GM23338 (cell line): ENCODE measurements around the gene NUP50. TPM values are rescaled to one million over a fixed set of nuclear protein-coding genes. Genes with fewer than 3 reads are reported as not detected.

Experiments
- ATAC-seq: fragments of 200-7000 bp; cut with Tn5 transposase; 3 replicates; pipeline ENCODE4 v1.9.1; 2020
- DNase-seq: peaks from one replicate; pipeline ENCODE4 v3.0.0-alpha.2; 2015; ENCODE audit warnings: low spot score
- H2AFZ ChIP-seq: fragments of 200-600 bp; sonication (generic); 2 replicates; pipeline ENCODE4 v1.8.0; 2016; ENCODE audit warnings: antibody characterized with exemption, mild to moderate bottlenecking, moderate library complexity
- H3F3A ChIP-seq: fragments of 200-600 bp; sonication (generic); replicated peaks from 2 replicates; pipeline ENCODE4 v1.8.0; 2017; ENCODE audit warnings: antibody characterized with exemption, mixed run types, low read depth
- H3K27ac ChIP-seq: fragments of 200-600 bp; sonication (generic); 2 replicates; pipeline ENCODE4 v1.6.1; 2016; ENCODE audit warnings: low read depth
- H3K27me3 ChIP-seq: fragments of 200-600 bp; sonication (generic); 2 replicates; pipeline ENCODE4 v1.8.0; 2016; ENCODE audit warnings: mild to moderate bottlenecking, mixed run types, moderate library complexity; ENCODE audit not compliant: insufficient read depth
- H3K36me3 ChIP-seq: fragments of 200-600 bp; sonication (generic); 2 replicates; pipeline ENCODE4 v1.8.0; 2016; ENCODE audit warnings: mild to moderate bottlenecking; ENCODE audit not compliant: insufficient read depth
- H3K4me1 ChIP-seq: fragments of 200-600 bp; sonication (generic); 2 replicates; pipeline ENCODE4 v1.8.0; 2016; ENCODE audit warnings: mild to moderate bottlenecking, moderate library complexity; ENCODE audit not compliant: insufficient read depth
- H3K4me2 ChIP-seq: fragments of 200-600 bp; sonication (generic); 2 replicates; pipeline ENCODE4 v1.7.1; 2017; ENCODE audit warnings: mixed run types
- H3K4me3 ChIP-seq: fragments of 200-600 bp; sonication (generic); 2 replicates; pipeline ENCODE4 v1.6.1; 2016; ENCODE audit warnings: mixed run types
- H3K79me2 ChIP-seq: fragments of 200-600 bp; sonication (generic); replicated peaks from 2 replicates; pipeline ENCODE4 v1.8.0; 2017; ENCODE audit warnings: mild to moderate bottlenecking; ENCODE audit not compliant: insufficient read depth
- H3K9me2 ChIP-seq: fragments of 200-600 bp; sonication (generic); 2 replicates; pipeline ENCODE4 v1.8.0; 2017; ENCODE audit not compliant: insufficient read depth
- H4K20me1 ChIP-seq: fragments of 200-600 bp; sonication (generic); replicated peaks from 2 replicates; pipeline ENCODE4 v1.8.0; 2017; ENCODE audit warnings: mild to moderate bottlenecking; ENCODE audit not compliant: insufficient read depth
- H3K27ac Mint-ChIP-seq: 2 replicates; pipeline ENCODE4 v1.8.0; 2020; ENCODE audit warnings: inconsistent platforms, mild to moderate bottlenecking, moderate library complexity, mixed read lengths
- H3K27me3 Mint-ChIP-seq: 3 replicates; pipeline ENCODE4 v1.8.0; 2022; ENCODE audit warnings: low read depth, mild to moderate bottlenecking, moderate library complexity, mixed read lengths, inconsistent platforms; ENCODE audit not compliant: insufficient read depth, poor library complexity
- H3K36me3 Mint-ChIP-seq: 3 replicates; pipeline ENCODE4 v1.8.0; 2021; ENCODE audit warnings: low read depth, mild to moderate bottlenecking, inconsistent platforms, moderate library complexity, mixed read lengths
- H3K4me1 Mint-ChIP-seq: 3 replicates; pipeline ENCODE4 v1.8.0; 2020; ENCODE audit warnings: mild to moderate bottlenecking, inconsistent platforms, mixed read lengths
- H3K4me3 Mint-ChIP-seq: 3 replicates; pipeline ENCODE4 v1.8.0; 2021; ENCODE audit warnings: moderate library complexity, mild to moderate bottlenecking, inconsistent platforms, mixed read lengths
- H3K9me3 Mint-ChIP-seq: 3 replicates; pipeline ENCODE4 v1.8.0; 2020; ENCODE audit warnings: moderate library complexity, mild to moderate bottlenecking, inconsistent platforms, mixed read lengths
- CREB1 ChIP-seq: fragments of 250-450 bp; sonication (Bioruptor Pico); IDR thresholded peaks from 2 replicates; pipeline ENCODE4 v1.5.0; 2020; ENCODE audit warnings: low read depth, mild to moderate bottlenecking, moderate library complexity
- EZH2 ChIP-seq: fragments of 200-600 bp; sonication (generic); IDR thresholded peaks from one replicate; pipeline ENCODE4 v1.8.0; 2017; ENCODE audit warnings: antibody characterized with exemption, mild to moderate bottlenecking, low read depth; ENCODE audit not compliant: unreplicated experiment
- EZH2phosphoT487 ChIP-seq: fragments of 200-600 bp; sonication (generic); IDR thresholded peaks from one replicate; pipeline ENCODE4 v1.8.1; 2018; ENCODE audit warnings: antibody characterized with exemption; ENCODE audit not compliant: unreplicated experiment
- JUNB ChIP-seq: IDR thresholded peaks from one replicate; pipeline ENCODE4 v1.6.1; 2016; ENCODE audit warnings: antibody characterized with exemption; ENCODE audit not compliant: unreplicated experiment
- NANOG ChIP-seq: IDR thresholded peaks from 2 replicates; pipeline ENCODE4 v1.6.1; 2016; ENCODE audit warnings: antibody characterized with exemption, borderline replicate concordance
- POLR2AphosphoS5 ChIP-seq: IDR thresholded peaks from 2 replicates; pipeline ENCODE4 v1.6.1; 2016; ENCODE audit warnings: antibody characterized with exemption, low read depth
- REST ChIP-seq: IDR thresholded peaks from one replicate; pipeline ENCODE4 v1.6.1; 2018; ENCODE audit warnings: antibody characterized with exemption; ENCODE audit not compliant: unreplicated experiment
- STAT1 ChIP-seq: IDR thresholded peaks from one replicate; pipeline ENCODE4 v1.6.1; 2016; ENCODE audit warnings: antibody characterized with exemption; ENCODE audit not compliant: unreplicated experiment
- ZNF114 ChIP-seq: fragments of 250-450 bp; sonication (Bioruptor Pico); IDR thresholded peaks from 2 replicates; pipeline ENCODE4 v1.5.0; 2020; ENCODE audit warnings: mild to moderate bottlenecking, moderate library complexity
- ZNF331 ChIP-seq: fragments of 250-450 bp; sonication (Bioruptor Pico); IDR thresholded peaks from 2 replicates; pipeline ENCODE4 v1.5.0; 2020; ENCODE audit warnings: low read depth, mild to moderate bottlenecking, moderate library complexity
- ZNF462 ChIP-seq: fragments of 250-450 bp; sonication (Bioruptor Pico); IDR thresholded peaks from 2 replicates; pipeline ENCODE4 v1.5.0; 2020; ENCODE audit warnings: mild to moderate bottlenecking, moderate library complexity
- polyA plus RNA-seq: library from polyadenylated mRNA; unstranded; fragments of >200 nt; fragmentation: Nextera tagmentation; extraction: Ambion mirVana; gene quantifications from 2 replicates; pipeline ENCODE4 v1.2.1, GENCODE V29; 2016
- total RNA-seq: library from RNA; depleted of rRNA; stranded (reverse); fragments of >200 nt; shearing (Covaris generic); gene quantifications from 2 replicates; pipeline ENCODE4 v1.2.3, GENCODE V29; 2014
- TF ChIP-seq, protein P1 (sequence below), 2 experiments: fragments of 200-600 bp in 1 of 2; sonication (generic) in 1 of 2; conservative IDR thresholded peaks; 2 replicates each; pipeline versions ENCODE4 v1.5.1 to v1.6.1; 2016 to 2017; ENCODE audit warnings: antibody characterized with exemption in 2 of 2, low read depth in 2 of 2, mild to moderate bottlenecking in 2 of 2, moderate library complexity in 1 of 2
- TF ChIP-seq, protein P2 (sequence below): IDR thresholded peaks from 2 replicates; pipeline ENCODE4 v1.6.1; 2016; ENCODE audit warnings: antibody characterized with exemption

The NUP50 gene
- total and polyA plus RNA-seq, 2 experiments from 2014 or later, result 45.9 to 96.6 TPM

DNA sequence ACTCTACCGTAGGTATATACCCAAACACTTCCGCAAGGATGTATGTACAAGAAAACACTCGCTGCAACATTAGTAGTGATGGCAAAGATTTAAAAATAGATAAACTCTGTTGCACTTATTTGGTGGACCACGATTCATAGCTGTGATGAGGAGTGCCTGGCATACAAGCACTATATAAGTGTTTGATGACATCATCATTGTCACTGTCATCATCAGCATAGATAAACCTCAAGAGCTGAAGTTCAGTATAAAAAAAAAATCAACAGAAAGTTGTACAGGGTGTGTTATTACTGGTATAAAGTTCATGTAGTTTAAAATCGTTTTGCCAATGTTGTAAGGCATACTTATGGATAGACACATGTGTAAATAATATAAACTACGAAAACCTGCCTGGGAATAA is 24.0 kb upstream of the NUP50 start (continued):
- no peak for TF ChIP-seq ZNF331 (CRISPR knock-in tag)

DNA sequence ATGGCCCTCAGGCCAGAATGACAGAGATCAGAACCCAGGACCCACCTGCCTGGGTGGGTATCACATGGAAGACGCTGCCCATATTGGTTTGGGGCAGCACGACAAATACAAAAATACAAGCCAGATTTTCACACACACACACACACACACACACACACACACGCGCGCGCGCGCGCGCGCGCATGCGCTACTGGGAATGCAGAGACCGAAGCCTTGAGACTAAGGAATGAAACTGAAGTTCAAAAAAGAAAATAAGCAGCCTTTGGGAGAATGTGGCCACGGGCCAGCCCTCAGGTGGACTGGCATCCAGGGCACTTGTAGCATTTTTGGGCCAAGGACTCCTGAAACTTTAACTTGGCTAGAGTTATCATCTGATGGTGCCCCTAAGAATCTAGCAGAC is 21.3 kb upstream of the NUP50 start:
- Mint-ChIP-seq H3K36me3 (peaks cover 18% of the 10 kb centered on the region), H3K27me3 (no peaks in the 10 kb centered on the region), H3K4me3 (no peak overlapping the region), H3K9me3 (peaks cover 14% of the 10 kb centered on the region), H3K27ac (no peak overlapping the region), H3K4me1 (no peaks in the 10 kb centered on the region)
- no peak for DNase-seq
- no peak for ATAC-seq
- no peak overlapping the region for H3K4me3 ChIP-seq
- no peaks in the 10 kb centered on the region for H3K4me1 ChIP-seq
- no peak overlapping the region for H2AFZ ChIP-seq
- H3F3A ChIP-seq, result no peaks in the 10 kb centered on the region
- H4K20me1 ChIP-seq, result no peaks in the 10 kb centered on the region
- no peaks in the 10 kb centered on the region for H3K79me2 ChIP-seq
- H3K27ac ChIP-seq, result no peak overlapping the region
- TF ChIP-seq ZNF331 (CRISPR knock-in tag), result no peak
- TF ChIP-seq, protein P1, sequence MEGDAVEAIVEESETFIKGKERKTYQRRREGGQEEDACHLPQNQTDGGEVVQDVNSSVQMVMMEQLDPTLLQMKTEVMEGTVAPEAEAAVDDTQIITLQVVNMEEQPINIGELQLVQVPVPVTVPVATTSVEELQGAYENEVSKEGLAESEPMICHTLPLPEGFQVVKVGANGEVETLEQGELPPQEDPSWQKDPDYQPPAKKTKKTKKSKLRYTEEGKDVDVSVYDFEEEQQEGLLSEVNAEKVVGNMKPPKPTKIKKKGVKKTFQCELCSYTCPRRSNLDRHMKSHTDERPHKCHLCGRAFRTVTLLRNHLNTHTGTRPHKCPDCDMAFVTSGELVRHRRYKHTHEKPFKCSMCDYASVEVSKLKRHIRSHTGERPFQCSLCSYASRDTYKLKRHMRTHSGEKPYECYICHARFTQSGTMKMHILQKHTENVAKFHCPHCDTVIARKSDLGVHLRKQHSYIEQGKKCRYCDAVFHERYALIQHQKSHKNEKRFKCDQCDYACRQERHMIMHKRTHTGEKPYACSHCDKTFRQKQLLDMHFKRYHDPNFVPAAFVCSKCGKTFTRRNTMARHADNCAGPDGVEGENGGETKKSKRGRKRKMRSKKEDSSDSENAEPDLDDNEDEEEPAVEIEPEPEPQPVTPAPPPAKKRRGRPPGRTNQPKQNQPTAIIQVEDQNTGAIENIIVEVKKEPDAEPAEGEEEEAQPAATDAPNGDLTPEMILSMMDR (conservative IDR thresholded peaks at IDR 0.05; ENCODE audit: low read depth in 2 of 2), result no peak
- TF ChIP-seq NANOG, result no peak
- no peak for TF ChIP-seq JUNB
- TF ChIP-seq POLR2AphosphoS5, result no peak
- TF ChIP-seq ZNF462 (CRISPR knock-in tag), result no peak
- no peak for TF ChIP-seq EZH2phosphoT487
- TF ChIP-seq CREB1 (CRISPR knock-in tag), result no peak
- no peak for TF ChIP-seq ZNF114 (CRISPR knock-in tag)
- no peak for TF ChIP-seq REST
- TF ChIP-seq, protein P2, sequence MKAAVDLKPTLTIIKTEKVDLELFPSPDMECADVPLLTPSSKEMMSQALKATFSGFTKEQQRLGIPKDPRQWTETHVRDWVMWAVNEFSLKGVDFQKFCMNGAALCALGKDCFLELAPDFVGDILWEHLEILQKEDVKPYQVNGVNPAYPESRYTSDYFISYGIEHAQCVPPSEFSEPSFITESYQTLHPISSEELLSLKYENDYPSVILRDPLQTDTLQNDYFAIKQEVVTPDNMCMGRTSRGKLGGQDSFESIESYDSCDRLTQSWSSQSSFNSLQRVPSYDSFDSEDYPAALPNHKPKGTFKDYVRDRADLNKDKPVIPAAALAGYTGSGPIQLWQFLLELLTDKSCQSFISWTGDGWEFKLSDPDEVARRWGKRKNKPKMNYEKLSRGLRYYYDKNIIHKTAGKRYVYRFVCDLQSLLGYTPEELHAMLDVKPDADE, result no peak
- no peak for TF ChIP-seq EZH2
- TF ChIP-seq STAT1, result no peak
- no peaks in the 10 kb centered on the region for H3K9me2 ChIP-seq
- no peaks in the 10 kb centered on the region; the same call in 1 of the 2 replicates for H3K36me3 ChIP-seq
- no peaks in the 10 kb centered on the region for H3K27me3 ChIP-seq
- no peak overlapping the region for H3K4me2 ChIP-seq
